ENCODE results near the gene ARL4A. TPM values are rescaled to one million over a fixed set of nuclear protein-coding genes. Genes with fewer than 3 reads are reported as not detected.

The ARL4A gene
- total RNA-seq, 1 donor from 2014 or later: 22.8 TPM

DNA sequence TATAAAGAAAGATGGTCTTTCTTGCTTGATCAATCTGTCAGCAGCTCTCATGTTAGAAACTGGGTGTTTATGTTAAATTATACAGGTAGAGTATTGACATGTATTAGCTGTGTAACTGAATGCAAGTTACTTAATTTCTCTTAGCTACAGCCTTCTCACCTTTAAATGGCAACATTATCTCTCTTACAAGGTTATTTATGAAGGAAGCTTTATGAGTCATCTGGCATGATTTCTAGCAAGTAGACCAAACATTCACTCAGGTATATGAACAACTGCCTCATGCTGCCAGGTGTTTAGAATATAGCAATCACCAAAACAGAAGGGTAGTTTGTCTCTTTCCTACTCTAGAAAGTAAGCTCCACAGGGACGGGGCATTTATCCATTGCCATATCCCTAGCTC, 8.5 kb downstream of the ARL4A start:
- TF ChIP-seq, protein P1, sequence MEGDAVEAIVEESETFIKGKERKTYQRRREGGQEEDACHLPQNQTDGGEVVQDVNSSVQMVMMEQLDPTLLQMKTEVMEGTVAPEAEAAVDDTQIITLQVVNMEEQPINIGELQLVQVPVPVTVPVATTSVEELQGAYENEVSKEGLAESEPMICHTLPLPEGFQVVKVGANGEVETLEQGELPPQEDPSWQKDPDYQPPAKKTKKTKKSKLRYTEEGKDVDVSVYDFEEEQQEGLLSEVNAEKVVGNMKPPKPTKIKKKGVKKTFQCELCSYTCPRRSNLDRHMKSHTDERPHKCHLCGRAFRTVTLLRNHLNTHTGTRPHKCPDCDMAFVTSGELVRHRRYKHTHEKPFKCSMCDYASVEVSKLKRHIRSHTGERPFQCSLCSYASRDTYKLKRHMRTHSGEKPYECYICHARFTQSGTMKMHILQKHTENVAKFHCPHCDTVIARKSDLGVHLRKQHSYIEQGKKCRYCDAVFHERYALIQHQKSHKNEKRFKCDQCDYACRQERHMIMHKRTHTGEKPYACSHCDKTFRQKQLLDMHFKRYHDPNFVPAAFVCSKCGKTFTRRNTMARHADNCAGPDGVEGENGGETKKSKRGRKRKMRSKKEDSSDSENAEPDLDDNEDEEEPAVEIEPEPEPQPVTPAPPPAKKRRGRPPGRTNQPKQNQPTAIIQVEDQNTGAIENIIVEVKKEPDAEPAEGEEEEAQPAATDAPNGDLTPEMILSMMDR (IDR thresholded peaks at IDR 0.05; ENCODE audit: insufficient read depth, low read length, poor library complexity, severe bottlenecking): no peak
- H3K27me3 ChIP-seq (ENCODE audit: control insufficient read depth, insufficient read depth, low read length): no peaks in the 10 kb centered on the region
- no peaks in the 10 kb centered on the region for H3K36me3 ChIP-seq (ENCODE audit: control insufficient read depth, insufficient read depth, low read length)
- no peak for DNase-seq (ENCODE audit: low read depth)
- no peak overlapping the region for H3K4me3 ChIP-seq (ENCODE audit: low read depth, low read length)

DNA sequence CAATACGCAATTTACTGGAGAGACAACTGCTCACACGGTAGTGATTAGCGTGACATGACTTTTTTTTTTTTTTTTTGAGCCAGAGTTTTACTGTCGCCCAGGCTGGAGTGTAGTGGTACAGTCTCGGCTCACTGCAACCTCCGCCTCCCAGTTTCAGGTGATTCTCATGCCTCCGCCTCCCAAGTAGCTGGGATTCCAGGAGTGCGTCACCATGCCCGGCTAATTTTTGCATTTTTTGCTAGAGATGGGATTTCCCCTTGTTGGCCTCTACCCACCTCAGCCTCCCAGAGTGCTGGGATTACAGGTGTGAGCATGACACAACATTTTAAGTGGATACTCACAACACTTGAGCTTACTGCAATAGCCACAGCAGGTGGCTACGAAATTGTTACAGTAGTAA, 11.9 kb downstream of the ARL4A start:
- no peaks in the 10 kb centered on the region for H3K36me3 ChIP-seq (ENCODE audit: control insufficient read depth, insufficient read depth, low read length)
- no peak overlapping the region for H3K4me3 ChIP-seq (ENCODE audit: low read depth, low read length)
- H3K27me3 ChIP-seq (ENCODE audit: control insufficient read depth, insufficient read depth, low read length): no peaks in the 10 kb centered on the region
- DNase-seq (ENCODE audit: low read depth): no peak
- TF ChIP-seq, protein P1 (IDR thresholded peaks at IDR 0.05; ENCODE audit: insufficient read depth, low read length, poor library complexity, severe bottlenecking): no peak

DNA sequence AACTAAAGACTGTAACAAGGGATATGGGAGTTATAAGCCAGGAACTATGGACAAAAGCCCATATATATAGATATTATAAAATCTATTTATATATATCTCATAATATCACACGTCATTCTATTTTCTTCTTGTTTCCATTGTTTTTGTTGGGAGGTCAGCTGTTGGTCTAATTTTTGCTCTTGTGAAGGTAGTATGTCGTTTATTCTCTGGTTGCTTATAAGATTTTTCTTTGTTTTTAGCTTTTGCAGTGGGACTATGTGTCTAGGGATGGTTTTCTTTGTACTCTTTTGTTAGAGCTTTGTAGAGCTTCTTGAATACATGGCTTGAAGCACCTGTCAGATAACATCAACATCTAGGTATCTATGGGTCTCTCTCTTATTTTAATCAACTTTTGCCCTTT, 14.0 kb downstream of the ARL4A start:
- Histone ChIP-seq H3K36me3 (ENCODE audit: control insufficient read depth, insufficient read depth, low read length) (no peaks in the 10 kb centered on the region), H3K27me3 (ENCODE audit: control insufficient read depth, insufficient read depth, low read length) (no peaks in the 10 kb centered on the region), H3K4me3 (ENCODE audit: low read depth, low read length) (no peak overlapping the region)
- no peak for DNase-seq (ENCODE audit: low read depth)
- TF ChIP-seq, protein P1 (IDR thresholded peaks at IDR 0.05; ENCODE audit: insufficient read depth, low read length, poor library complexity, severe bottlenecking): no peak

DNA sequence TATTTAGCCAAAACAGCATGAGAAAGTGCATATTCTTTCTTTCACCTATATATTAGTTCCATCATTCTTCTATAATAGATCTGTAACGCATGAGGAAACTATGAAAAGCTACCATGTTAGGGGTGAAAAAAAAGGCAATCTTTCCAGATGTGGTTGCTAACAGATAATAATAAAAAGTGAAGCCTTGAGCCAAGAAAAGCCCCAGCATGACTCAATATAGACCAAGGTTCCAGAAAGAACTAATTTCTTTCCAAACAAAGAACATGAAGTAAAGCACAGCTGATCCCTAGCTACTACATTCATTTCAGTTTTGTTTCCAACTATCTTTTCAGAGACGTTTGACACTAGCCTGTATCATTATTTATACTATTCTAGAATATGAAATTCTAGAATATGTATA, 16.4 kb downstream of the ARL4A start:
- no peak for DNase-seq (ENCODE audit: low read depth)
- no peaks in the 10 kb centered on the region for H3K27me3 ChIP-seq (ENCODE audit: control insufficient read depth, insufficient read depth, low read length)
- TF ChIP-seq, protein P1 (IDR thresholded peaks at IDR 0.05; ENCODE audit: insufficient read depth, low read length, poor library complexity, severe bottlenecking): no peak
- H3K36me3 ChIP-seq (ENCODE audit: control insufficient read depth, insufficient read depth, low read length): no peaks in the 10 kb centered on the region
- H3K4me3 ChIP-seq (ENCODE audit: low read depth, low read length): no peak overlapping the region

DNA sequence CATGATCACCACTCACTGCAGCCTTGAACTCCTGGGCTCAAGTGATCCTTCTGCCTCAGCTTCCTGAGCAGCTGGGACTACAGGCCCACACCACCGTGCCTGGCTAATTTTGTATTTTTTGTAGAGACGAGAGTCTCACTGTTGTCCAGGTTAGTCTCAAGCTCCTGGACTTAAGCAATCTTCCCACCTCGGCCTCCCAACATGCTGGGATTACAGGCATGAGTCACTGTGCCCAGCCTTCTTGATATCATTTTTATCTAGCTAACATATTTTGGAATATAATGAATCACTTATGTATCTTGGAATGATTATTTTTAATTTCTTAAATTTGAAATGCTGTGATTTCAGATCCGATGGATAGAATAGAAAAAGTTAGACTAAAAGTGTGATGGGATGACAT, 18.4 kb downstream of the ARL4A start:
- DNase-seq (ENCODE audit: low read depth): no peak
- no peaks in the 10 kb centered on the region for H3K27me3 ChIP-seq (ENCODE audit: control insufficient read depth, insufficient read depth, low read length)
- TF ChIP-seq, protein P1 (IDR thresholded peaks at IDR 0.05; ENCODE audit: insufficient read depth, low read length, poor library complexity, severe bottlenecking): no peak
- no peaks in the 10 kb centered on the region for H3K36me3 ChIP-seq (ENCODE audit: control insufficient read depth, insufficient read depth, low read length)
- no peak overlapping the region for H3K4me3 ChIP-seq (ENCODE audit: low read depth, low read length)

DNA sequence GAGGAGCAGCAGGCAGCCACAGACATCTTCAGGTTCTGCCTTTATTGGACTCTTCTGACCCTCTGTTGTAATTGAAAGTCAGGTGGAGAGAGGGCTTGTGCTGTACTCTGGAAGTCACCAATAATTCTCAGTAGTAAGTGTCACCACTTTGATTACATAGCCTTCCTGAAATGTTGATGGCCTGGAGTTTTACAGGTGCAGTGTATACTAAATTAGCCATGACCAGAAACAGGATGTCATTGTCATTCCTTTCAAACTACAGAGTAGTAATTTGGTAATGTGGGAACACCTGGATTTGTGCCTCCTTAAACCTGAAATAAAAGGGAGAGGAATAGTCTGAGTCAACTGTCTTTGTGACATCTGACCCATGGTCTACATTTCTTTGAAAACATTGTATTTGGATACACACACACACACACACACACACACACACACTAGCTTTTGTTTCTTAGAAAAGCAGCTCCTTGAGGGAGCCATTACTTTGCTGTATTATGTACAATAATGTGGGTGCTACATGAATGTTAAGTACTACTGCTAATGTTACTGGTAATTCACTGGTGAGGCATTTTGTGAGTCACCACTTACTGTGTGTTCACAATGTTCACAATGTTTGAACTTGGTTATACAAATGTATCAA, 19.6 kb downstream of the ARL4A start:
- no peak for DNase-seq (ENCODE audit: low read depth)
- Histone ChIP-seq H3K4me3 (ENCODE audit: low read depth, low read length) (no peak overlapping the region), H3K27me3 (ENCODE audit: control insufficient read depth, insufficient read depth, low read length) (no peaks in the 10 kb centered on the region), H3K36me3 (ENCODE audit: control insufficient read depth, insufficient read depth, low read length) (no peaks in the 10 kb centered on the region)
- TF ChIP-seq, protein P1 (IDR thresholded peaks at IDR 0.05; ENCODE audit: insufficient read depth, low read length, poor library complexity, severe bottlenecking): no peak

Data from kidney epithelial cell (primary cell).